HEK293 (cell line): Measurements from ENCODE around the gene RPUSD2.
A peak's percentile ranks its signal among the peaks of the same experiment; 100 is the strongest.

ENCODE experiments used
- ATF2 ChIP-seq: fragments of 450-650 bp; formaldehyde crosslinking; IDR thresholded peaks from 2 replicates; pipeline ENCODE4 v1.5.1; 2016; ENCODE audit warnings: missing biosample characterization, missing genetic modification characterization, low read depth
- GFI1B ChIP-seq: fragments of 450-650 bp; formaldehyde crosslinking; IDR thresholded peaks from 2 replicates; pipeline ENCODE4 v1.5.1; 2016; ENCODE audit warnings: missing biosample characterization, missing genetic modification characterization
- IKZF3 ChIP-seq: fragments of 450-650 bp; IDR thresholded peaks from 2 replicates; pipeline ENCODE4 v1.5.0; 2018; ENCODE audit warnings: missing biosample characterization, mild to moderate bottlenecking, missing genetic modification characterization, moderate library complexity
- KLF16 ChIP-seq: fragments of 450-650 bp; formaldehyde crosslinking; IDR thresholded peaks from 2 replicates; pipeline ENCODE4 v1.5.1; 2017; ENCODE audit warnings: missing biosample characterization, missing genetic modification characterization
- KLF7 ChIP-seq: fragments of 450-650 bp; formaldehyde crosslinking; IDR thresholded peaks from 2 replicates; pipeline ENCODE4 v1.5.1; 2016; ENCODE audit warnings: missing biosample characterization, missing genetic modification characterization, borderline replicate concordance
- OSR2 ChIP-seq: fragments of 450-650 bp; formaldehyde crosslinking; IDR thresholded peaks from 2 replicates; pipeline ENCODE4 v1.5.1; 2016; ENCODE audit warnings: missing biosample characterization, missing genetic modification characterization
- PATZ1 ChIP-seq: fragments of 450-650 bp; formaldehyde crosslinking; IDR thresholded peaks from 2 replicates; pipeline ENCODE4 v1.5.1; 2016; ENCODE audit warnings: missing biosample characterization, missing genetic modification characterization
- REST ChIP-seq: fragments of 450-650 bp; formaldehyde crosslinking; IDR thresholded peaks from 2 replicates; pipeline ENCODE4 v1.5.1; 2016; ENCODE audit warnings: missing biosample characterization, missing genetic modification characterization
- SALL2 ChIP-seq: fragments of 450-650 bp; formaldehyde crosslinking; IDR thresholded peaks from 2 replicates; pipeline ENCODE4 v1.5.0; 2017; ENCODE audit warnings: missing biosample characterization, mild to moderate bottlenecking, missing genetic modification characterization, borderline replicate concordance
- SCRT2 ChIP-seq: fragments of 450-650 bp; formaldehyde crosslinking; IDR thresholded peaks from 2 replicates; pipeline ENCODE4 v1.5.1; 2016; ENCODE audit warnings: missing biosample characterization, missing genetic modification characterization
- SETDB1 ChIP-seq: IDR thresholded peaks from one replicate; pipeline ENCODE4 v1.6.1; 2017; ENCODE audit warnings: mild to moderate bottlenecking, low read length, moderate library complexity, mixed read lengths; ENCODE audit not compliant: insufficient read length
- TRIM28 ChIP-seq: IDR thresholded peaks from 2 replicates; pipeline ENCODE4 v1.6.1; 2011; ENCODE audit warnings: low read length, control low read depth, borderline replicate concordance
- YY2 ChIP-seq: fragments of 450-650 bp; formaldehyde crosslinking; IDR thresholded peaks from 2 replicates; pipeline ENCODE4 v1.5.1; 2016; ENCODE audit warnings: missing biosample characterization, missing genetic modification characterization
- ZBTB10 ChIP-seq: fragments of 450-650 bp; formaldehyde crosslinking; IDR thresholded peaks from 2 replicates; pipeline ENCODE4 v1.5.1; 2016; ENCODE audit warnings: missing biosample characterization, missing genetic modification characterization
- ZFP69B ChIP-seq: fragments of 450-650 bp; formaldehyde crosslinking; IDR thresholded peaks from 2 replicates; pipeline ENCODE4 v1.5.1; 2016; ENCODE audit warnings: missing biosample characterization, missing genetic modification characterization
- ZNF169 ChIP-seq: fragments of 450-650 bp; formaldehyde crosslinking; IDR thresholded peaks from 2 replicates; pipeline ENCODE4 v1.5.1; 2016; ENCODE audit warnings: missing biosample characterization, missing genetic modification characterization
- ZNF184 ChIP-seq: fragments of 450-650 bp; IDR thresholded peaks from 2 replicates; pipeline ENCODE4 v1.5.1; 2018; ENCODE audit warnings: missing biosample characterization, mild to moderate bottlenecking, missing genetic modification characterization
- ZNF202 ChIP-seq: fragments of 450-650 bp; formaldehyde crosslinking; IDR thresholded peaks from 2 replicates; pipeline ENCODE4 v1.5.1; 2016; ENCODE audit warnings: missing biosample characterization, missing genetic modification characterization, borderline replicate concordance
- ZNF214 ChIP-seq: fragments of 450-650 bp; formaldehyde crosslinking; IDR thresholded peaks from 2 replicates; pipeline ENCODE4 v1.5.1; 2017; ENCODE audit warnings: missing biosample characterization, mild to moderate bottlenecking, missing genetic modification characterization, borderline replicate concordance
- ZNF221 ChIP-seq: fragments of 450-650 bp; formaldehyde crosslinking; IDR thresholded peaks from 2 replicates; pipeline ENCODE4 v1.5.1; 2017; ENCODE audit warnings: missing biosample characterization, missing genetic modification characterization, borderline replicate concordance
- ZNF449 ChIP-seq: fragments of 450-650 bp; formaldehyde crosslinking; IDR thresholded peaks from 2 replicates; pipeline ENCODE4 v1.5.1; 2017; ENCODE audit warnings: missing biosample characterization, mild to moderate bottlenecking, missing genetic modification characterization, moderate library complexity
- ZNF530 ChIP-seq: fragments of 450-650 bp; formaldehyde crosslinking; IDR thresholded peaks from 2 replicates; pipeline ENCODE4 v1.5.1; 2016; ENCODE audit warnings: low read depth, missing biosample characterization, missing genetic modification characterization
- ZNF548 ChIP-seq: fragments of 450-650 bp; formaldehyde crosslinking; IDR thresholded peaks from 2 replicates; pipeline ENCODE4 v1.5.1; 2016; ENCODE audit warnings: missing biosample characterization, missing genetic modification characterization
- ZNF558 ChIP-seq: fragments of 450-650 bp; formaldehyde crosslinking; IDR thresholded peaks from 2 replicates; pipeline ENCODE4 v1.5.1; 2016; ENCODE audit warnings: missing biosample characterization, missing genetic modification characterization
- ZNF629 ChIP-seq: fragments of 450-650 bp; formaldehyde crosslinking; IDR thresholded peaks from 2 replicates; pipeline ENCODE4 v1.5.1; 2017; ENCODE audit warnings: missing biosample characterization, missing genetic modification characterization
- ZNF660 ChIP-seq: fragments of 450-650 bp; IDR thresholded peaks from 2 replicates; pipeline ENCODE4 v1.5.1; 2018; ENCODE audit warnings: missing biosample characterization, mild to moderate bottlenecking, missing genetic modification characterization
- ZNF776 ChIP-seq: fragments of 450-650 bp; formaldehyde crosslinking; IDR thresholded peaks from 2 replicates; pipeline ENCODE4 v1.5.0; 2017; ENCODE audit warnings: missing biosample characterization, missing genetic modification characterization, borderline replicate concordance

The RPUSD2 gene

GRCh38 chr15:40593588-40594428 is 24.7 kb downstream of the RPUSD2 start, which contains the start of gene KNL1 (continued):
- TF ChIP-seq SALL2 (0 out of 2 replicates have a peak, but pooled peaks have one; percentile 44), ATF2 (tag by site-specific recombination) (peak; percentile 73), GFI1B (tag by site-specific recombination) (0 out of 2 replicates have a peak, but pooled peaks have one; percentile 7), ZNF184 (tag by site-specific recombination) (peak; percentile 53), ZNF169 (tag by site-specific recombination) (no peak), ZNF221 (tag by site-specific recombination) (no peak), ZNF629 (tag by site-specific recombination) (peak; percentile 96), TRIM28 (0 out of 2 replicates have a peak, but pooled peaks have one; percentile 19), SCRT2 (tag by site-specific recombination) (no peak), ZNF449 (peak; percentile 67; the same call in 1 of the 2 replicates), ZFP69B (tag by site-specific recombination) (peak; percentile 46), YY2 (tag by site-specific recombination) (peak; percentile 100), REST (tag by site-specific recombination) (no peak), KLF16 (peak; percentile 73; the same call in 1 of the 2 replicates), ZNF202 (no peak), ZNF214 (no peak), KLF7 (tag by site-specific recombination) (peak; percentile 71), SETDB1 (no peak), ZNF660 (tag by site-specific recombination) (peak; percentile 85), ZNF558 (tag by site-specific recombination) (peak; percentile 77; the same call in 1 of the 2 replicates), ZBTB10 (tag by site-specific recombination) (no peak), ZNF530 (tag by site-specific recombination) (no peak), ZNF548 (tag by site-specific recombination) (no peak), ZNF776 (tag by site-specific recombination) (no peak), OSR2 (no peak; the same call in 1 of the 2 replicates), IKZF3 (peak; percentile 32; the same call in 1 of the 2 replicates), PATZ1 (tag by site-specific recombination) (peak; percentile 78)
